ENCODE data around the gene CDC25C.

Gene CDC25C

GRCh38 chr5:138331449-138332368 lies at the start of gene CDC25C:
CDC25C (minus strand) TSS chr5:138331804; CDS start chr5:138331180, 624 bp downstream.
- DNase-seq (ENCODE audit: low read depth, low spot score): peak; percentile 95
- H3K4me3 ChIP-seq (ENCODE audit: low read depth, low read length): peak within 1 kb of the TSS; percentile 82
- no peak for TF ChIP-seq CTCF (IDR thresholded peaks at IDR 0.05; ENCODE audit: insufficient read depth, low read length, missing control alignments)
- POLR2A ChIA-PET: interaction anchor here (1.0 kb wide), 2 partner anchors 21 to 22 kb away, joined by 4 read pairs; partner anchors contain the start of gene KDM3B
- CTCF ChIA-PET: interaction anchor here (1.1 to 16.0 kb wide), 2 partner anchors 16 to 20 kb away, joined by 3 to 267 read pairs; partner anchors contain the start of gene KDM3B

GRCh38 chr5:138372653-138373052 lies 41.0 kb upstream of the CDC25C start:
- no peak for DNase-seq (ENCODE audit: low read depth, low spot score)
- no peak overlapping the region for H3K4me3 ChIP-seq (ENCODE audit: low read depth, low read length)
- no peak for TF ChIP-seq CTCF (IDR thresholded peaks at IDR 0.05; ENCODE audit: insufficient read depth, low read length, missing control alignments)
- CTCF ChIA-PET: interaction anchor here (5.9 kb wide), 1 partner anchor 19 kb away, joined by 70 read pairs; the partner anchor contains the start of gene KDM3B
- POLR2A ChIA-PET: interaction anchor here (0.6 kb wide), 1 partner anchor 41 kb away, joined by 3 read pairs; no protein-coding TSS in a partner anchor

- DNase-seq (ENCODE audit: low read depth, low spot score): no peak
- POLR2A ChIA-PET: no interaction called here
- H3K4me3 ChIP-seq (ENCODE audit: low read depth, low read length): no peak overlapping the region
- CTCF ChIA-PET: interaction anchor here (5.9 kb wide), 1 partner anchor 19 kb away, joined by 70 read pairs; the partner anchor contains the start of gene KDM3B
- TF ChIP-seq CTCF (IDR thresholded peaks at IDR 0.05; ENCODE audit: insufficient read depth, low read length, missing control alignments): no peak
Observed at GRCh38 chr5:138372225-138372624, 40.6 kb upstream of the CDC25C start.

GRCh38 chr5:138371454-138371853 lies 39.9 kb upstream of the CDC25C start:
- TF ChIP-seq CTCF (IDR thresholded peaks at IDR 0.05; ENCODE audit: insufficient read depth, low read length, missing control alignments): no peak
- POLR2A ChIA-PET: no interaction called here
- CTCF ChIA-PET: interaction anchor here (5.9 kb wide), 1 partner anchor 18 kb away, joined by 70 read pairs; the partner anchor contains the start of gene KDM3B
- no peak for DNase-seq (ENCODE audit: low read depth, low spot score)
- H3K4me3 ChIP-seq (ENCODE audit: low read depth, low read length): no peak overlapping the region

- no peak for DNase-seq (ENCODE audit: low read depth, low spot score)
- H3K4me3 ChIP-seq (ENCODE audit: low read depth, low read length): no peak overlapping the region
- no peak for TF ChIP-seq CTCF (IDR thresholded peaks at IDR 0.05; ENCODE audit: insufficient read depth, low read length, missing control alignments)
- CTCF ChIA-PET: interaction anchor here (0.7 to 5.9 kb wide), 3 partner anchors 17 to 56 kb away, joined by 3 to 70 read pairs (median 3); partner anchors contain the start of gene KDM3B
- POLR2A ChIA-PET: no interaction called here
Observed at GRCh38 chr5:138370537-138370936, 38.9 kb upstream of the CDC25C start.

GRCh38 chr5:138369706-138370105 lies 38.1 kb upstream of the CDC25C start:
- TF ChIP-seq CTCF (IDR thresholded peaks at IDR 0.05; ENCODE audit: insufficient read depth, low read length, missing control alignments): no peak
- H3K4me3 ChIP-seq (ENCODE audit: low read depth, low read length): no peak overlapping the region
- DNase-seq (ENCODE audit: low read depth, low spot score): no peak
- ChIA-PET CTCF (interaction anchor here (0.9 to 5.9 kb wide), 4 partner anchors 16 to 190 kb away, joined by 3 to 70 read pairs (median 4); partner anchors contain the start of genes KDM3B and KIF20A), POLR2A (interaction anchor here (1.5 kb wide), 1 partner anchor 32 kb away, joined by 3 read pairs; the partner anchor contains the start of gene FAM53C)
